GM18507 (cell line): ENCODE results near the gene PDCD10.

ENCODE experiments used
- DNase-seq: peaks from one replicate; pipeline ENCODE4 v3.0.0; 2011; ENCODE audit warnings: low read depth; ENCODE audit not compliant: insufficient read length; ENCODE audit errors: extremely low spot score
- FAIRE-seq: peaks from 2 replicates; lab custom pipeline; 2011; peaks lifted over from hg19 to GRCh38; lab: Jason Lieb, UNC

Gene PDCD10

GRCh38 chr3:167700046-167700445, 34.6 kb downstream of the PDCD10 start:
- no peak for DNase-seq
- FAIRE-seq: no peak

DNA sequence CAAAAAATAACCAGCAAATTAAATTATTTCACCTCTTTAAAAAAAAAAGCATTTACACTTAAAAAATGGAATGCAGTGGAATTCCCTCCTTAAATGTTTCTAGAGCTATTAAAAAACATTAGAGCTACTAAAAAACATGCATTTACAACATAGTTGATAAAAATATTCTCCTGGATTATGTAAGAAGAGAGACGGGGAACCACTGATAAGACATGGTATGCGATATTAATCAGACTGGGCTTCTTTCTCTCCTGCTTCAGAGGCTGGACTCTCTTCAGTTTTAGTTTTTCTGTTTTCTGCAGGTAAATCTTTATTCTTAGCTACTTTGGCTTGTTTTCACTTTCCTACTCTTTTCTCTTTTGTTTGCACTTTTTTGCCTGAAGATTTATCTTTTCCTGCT, 40.6 kb downstream of the PDCD10 start:
- no peak for DNase-seq
- FAIRE-seq: no peak

- DNase-seq: peak; percentile 48
- peak; percentile 96 for FAIRE-seq
These were observed 43.3 kb downstream of the PDCD10 start for GRCh38 chr3:167691366-167691765.

- no peak for DNase-seq
- peak; percentile 66 for FAIRE-seq
These were observed 50.2 kb downstream of the PDCD10 start for GRCh38 chr3:167684388-167684993.

DNA sequence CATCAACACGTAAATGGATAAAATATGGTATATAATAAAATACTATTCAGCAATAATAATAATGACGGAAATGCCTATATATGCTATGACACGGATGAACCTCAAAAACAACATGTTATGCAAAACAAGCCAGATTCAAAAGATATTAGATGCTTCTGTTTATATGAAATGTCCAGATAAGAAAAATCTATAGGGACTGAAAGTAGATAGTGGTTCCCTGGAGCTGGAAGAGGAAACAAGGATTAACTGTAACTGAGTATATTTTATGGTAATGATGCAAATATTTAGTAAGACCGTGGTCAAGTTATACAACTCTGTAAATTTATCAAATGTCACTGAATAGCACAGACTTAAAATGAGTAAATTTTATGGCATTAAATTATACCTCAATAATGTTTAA, 55.2 kb downstream of the PDCD10 start:
- FAIRE-seq (no peak), DNase-seq (no peak)

- FAIRE-seq (no peak), DNase-seq (no peak)
These were observed 58.8 kb downstream of the PDCD10 start for GRCh38 chr3:167675848-167676247.

GRCh38 chr3:167673221-167673620, 61.5 kb downstream of the PDCD10 start:
- no peak for FAIRE-seq
- DNase-seq: no peak

- DNase-seq: no peak
- FAIRE-seq: no peak
These were observed 62.7 kb downstream of the PDCD10 start for GRCh38 chr3:167671878-167672427.

DNA sequence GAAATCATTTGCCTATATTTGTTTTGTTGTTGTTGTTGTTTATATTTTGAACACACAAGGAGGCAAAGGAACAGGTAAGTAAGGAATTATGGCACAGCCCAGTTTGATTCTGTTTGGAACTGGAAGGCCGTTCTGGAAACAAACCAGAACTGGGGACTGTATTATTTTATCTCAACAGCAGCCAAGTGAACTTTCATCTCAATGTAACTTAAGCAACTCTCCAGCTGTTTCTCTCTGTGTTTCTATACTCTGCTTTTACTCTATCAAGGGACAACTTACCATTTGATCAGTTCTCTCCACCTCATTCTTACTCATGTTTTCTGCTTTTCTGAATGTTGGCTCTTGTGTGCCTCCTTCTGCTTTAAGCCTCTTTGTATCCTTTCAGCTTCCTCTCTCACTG, 65.0 kb downstream of the PDCD10 start:
- DNase-seq (no peak), FAIRE-seq (no peak)

DNA sequence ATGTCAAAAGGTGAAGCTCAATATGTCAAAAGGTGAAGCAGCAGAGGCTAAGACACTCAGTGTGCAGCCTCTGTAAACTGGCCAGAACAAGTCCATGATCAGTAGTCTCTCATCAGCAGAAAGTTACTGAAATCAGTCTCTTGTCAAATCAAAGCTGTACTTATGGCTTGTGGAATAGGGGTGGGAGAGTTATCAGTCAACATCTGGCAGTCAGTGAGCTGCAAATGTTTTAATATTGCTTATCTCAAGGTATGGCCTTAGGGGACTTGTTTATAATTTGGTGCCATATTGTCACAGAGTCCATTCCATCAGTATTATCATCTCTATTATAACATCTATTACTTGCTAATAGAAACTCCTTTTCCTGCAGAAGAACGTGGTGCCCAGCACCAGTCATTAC, 66.0 kb downstream of the PDCD10 start:
- DNase-seq (no peak), FAIRE-seq (no peak)

GRCh38 chr3:167666563-167666962, 68.1 kb downstream of the PDCD10 start:
- FAIRE-seq (no peak), DNase-seq (no peak)

- no peak for DNase-seq
- no peak for FAIRE-seq
These were observed 71.7 kb downstream of the PDCD10 start for GRCh38 chr3:167662919-167663400.

DNA sequence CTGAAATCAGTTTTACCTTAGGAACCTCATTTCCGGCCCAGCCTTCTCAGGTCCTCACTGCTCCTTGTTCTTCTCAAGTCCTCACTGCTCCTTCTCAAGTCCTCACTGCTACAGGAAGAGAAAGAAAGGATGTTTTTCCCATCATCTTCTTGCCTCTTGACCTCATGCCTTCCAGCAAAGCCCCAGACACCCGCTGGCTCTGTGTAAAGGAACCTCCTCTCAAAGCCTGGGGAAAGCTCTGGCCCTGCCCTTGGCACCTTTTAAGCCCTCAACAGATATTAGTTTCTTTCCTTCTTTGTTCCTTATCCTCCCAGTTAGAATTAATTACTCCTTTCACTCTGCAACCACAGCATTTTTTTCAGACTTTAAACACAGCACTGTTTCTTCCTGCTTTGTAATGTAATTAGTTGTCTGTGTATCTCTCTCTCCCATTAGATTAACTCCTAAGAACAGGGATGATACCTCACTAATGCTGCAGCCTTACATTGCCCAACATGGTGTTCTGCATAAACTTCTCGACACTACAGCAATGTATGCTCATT, 76.9 kb downstream of the PDCD10 start:
- DNase-seq: no peak
- no peak for FAIRE-seq

- DNase-seq (no peak), FAIRE-seq (no peak)
These were observed 77.9 kb downstream of the PDCD10 start for GRCh38 chr3:167656821-167657220.

GRCh38 chr3:167653760-167654159, 80.9 kb downstream of the PDCD10 start, which contains the start of gene WDR49:
Gene WDR49, minus strand, starts transcription at chr3:167653942. Its CDS starts 517 bp downstream, at chr3:167653425.
- DNase-seq (no peak), FAIRE-seq (no peak)

DNA sequence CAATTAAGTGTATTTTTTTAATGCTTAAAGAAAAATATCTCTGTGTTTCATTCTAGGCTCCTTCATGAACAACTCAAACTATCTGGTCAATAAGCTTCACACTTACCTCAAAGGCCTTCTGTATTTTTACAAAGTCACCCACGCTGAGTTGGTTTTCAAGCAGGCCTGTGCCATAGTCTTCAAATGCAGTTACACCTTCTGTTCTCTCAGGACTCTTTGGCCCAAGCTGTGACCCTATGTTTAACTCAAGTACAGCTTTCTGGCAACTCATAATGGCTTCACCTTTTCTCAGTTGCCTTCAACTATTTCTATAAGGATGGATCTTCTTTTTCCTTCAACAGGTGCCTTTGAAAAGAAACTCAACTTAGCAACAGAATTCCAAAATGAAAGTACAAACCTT, 81.5 kb downstream of the PDCD10 start:
- DNase-seq (no peak), FAIRE-seq (no peak)

GRCh38 chr3:167651826-167652225, 82.9 kb downstream of the PDCD10 start:
- FAIRE-seq: no peak
- DNase-seq: no peak

DNA sequence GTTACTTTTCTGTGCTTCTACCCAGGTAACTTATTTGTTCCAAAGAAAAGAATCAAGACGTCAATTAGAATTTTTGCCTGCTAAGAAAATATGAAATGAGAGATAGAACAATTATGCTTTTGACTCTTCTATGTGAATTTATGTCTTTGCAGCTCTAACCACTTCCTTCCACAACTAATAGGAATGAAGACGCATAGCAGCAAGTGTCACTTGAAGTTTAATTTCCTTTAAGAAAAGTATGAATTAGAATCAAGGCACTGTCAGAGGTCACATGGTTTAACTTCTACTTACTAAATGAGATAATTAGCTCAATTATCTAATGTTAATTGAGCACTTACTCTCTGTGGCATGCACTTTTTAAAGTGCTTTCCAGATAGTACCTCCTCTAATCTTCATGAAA, 84.2 kb downstream of the PDCD10 start:
- FAIRE-seq: no peak

DNA sequence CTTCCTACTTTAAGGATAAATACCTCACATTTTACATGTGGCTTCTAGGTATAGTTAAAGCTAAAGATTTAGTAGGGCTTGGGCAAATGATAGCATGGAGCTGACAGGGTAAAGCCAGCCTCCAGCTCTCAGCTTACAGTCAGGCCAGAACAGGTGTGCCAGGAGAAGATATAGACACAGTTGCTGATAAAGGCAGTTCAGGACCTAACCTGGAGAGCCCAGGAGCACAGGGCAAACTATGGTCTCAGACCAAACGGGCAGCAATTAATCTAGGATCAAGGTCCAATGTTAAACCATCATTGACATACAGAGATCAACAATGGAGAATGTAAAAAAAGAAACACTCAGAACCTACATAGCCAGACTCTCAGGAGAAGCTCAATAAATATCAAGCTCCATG, 84.9 kb downstream of the PDCD10 start:
- DNase-seq (no peak), FAIRE-seq (no peak)

More for the DNA sequence above, 84.2 kb downstream of the PDCD10 start:
- no peak for DNase-seq

GRCh38 chr3:167644611-167645010, 90.1 kb downstream of the PDCD10 start:
- DNase-seq (no peak), FAIRE-seq (no peak)
